Ishikawa (cell line): Measurements from ENCODE around the gene VEGFC.

ENCODE experiments used
- CEBPB ChIP-seq: IDR thresholded peaks from 2 replicates; pipeline ENCODE4 v1.6.1; 2012
- CREB1 ChIP-seq: IDR thresholded peaks from 2 replicates; pipeline ENCODE4 v1.6.1; 2012; ENCODE audit warnings: low read depth
- EGR1 ChIP-seq: IDR thresholded peaks from 2 replicates; pipeline ENCODE4 v1.6.1; 2012
- EP300 ChIP-seq: IDR thresholded peaks from 2 replicates; pipeline ENCODE4 v1.6.1; 2012; ENCODE audit warnings: borderline replicate concordance
- FOXM1 ChIP-seq: IDR thresholded peaks from 2 replicates; pipeline ENCODE4 v1.6.1; 2012; ENCODE audit warnings: low read depth, borderline replicate concordance
- MAX ChIP-seq: IDR thresholded peaks from 2 replicates; pipeline ENCODE4 v1.6.1; 2012
- RAD21 ChIP-seq: IDR thresholded peaks from 2 replicates; pipeline ENCODE4 v1.6.1; 2012; ENCODE audit warnings: low read depth
- REST ChIP-seq: IDR thresholded peaks from 2 replicates; pipeline ENCODE4 v1.6.1; 2012; ENCODE audit warnings: low read depth, mild to moderate bottlenecking
- TAF1 ChIP-seq: IDR thresholded peaks from 2 replicates; pipeline ENCODE4 v1.6.1; 2012; ENCODE audit warnings: low read depth, mild to moderate bottlenecking
- TCF12 ChIP-seq: IDR thresholded peaks from 2 replicates; pipeline ENCODE4 v1.6.1; 2012; ENCODE audit warnings: low read depth
- USF1 ChIP-seq: IDR thresholded peaks from 2 replicates; pipeline ENCODE4 v1.6.1; 2012
- YY1 ChIP-seq: IDR thresholded peaks from 2 replicates; pipeline ENCODE4 v1.6.1; 2012; ENCODE audit warnings: low read depth
- ZBTB7A ChIP-seq: IDR thresholded peaks from 2 replicates; pipeline ENCODE4 v1.6.1; 2012; ENCODE audit warnings: low read depth

- TF ChIP-seq CREB1 (no peak), USF1 (no peak), RAD21 (no peak), FOXM1 (no peak), TAF1 (no peak), EGR1 (no peak), REST (no peak), ZBTB7A (no peak), CEBPB (no peak), TCF12 (no peak), EP300 (no peak), YY1 (no peak), MAX (no peak)
Observed at GRCh38 chr4:176767183-176767582, 25.5 kb downstream of the VEGFC start.
